Suprapubic skin (tissue), 4 donors: ENCODE data around the gene PDE4D. TPM values are rescaled to one million over a fixed set of nuclear protein-coding genes. Genes with fewer than 3 reads are reported as not detected.
"Not testable (repeated sequence)": the region's sequence is repeated elsewhere in the genome, so short reads cannot be mapped to it uniquely, and the experiment has no call there.

Experiments used
- DNase-seq, 2 donors: peaks; one replicate each; pipeline ENCODE4 v3.0.0-alpha.2; 2019; ENCODE audit warnings: low spot score in 2 of 2
- H3K27ac ChIP-seq: fragments of 200-600 bp; sonication (generic); one replicate; pipeline ENCODE4 v1.5.1; 2019
- H3K27me3 ChIP-seq: fragments of 200-600 bp; sonication (generic); one replicate; pipeline ENCODE4 v1.5.1; 2019
- H3K36me3 ChIP-seq: fragments of 200-600 bp; sonication (generic); one replicate; pipeline ENCODE4 v1.5.1; 2019
- H3K4me1 ChIP-seq: fragments of 200-600 bp; sonication (generic); one replicate; pipeline ENCODE4 v1.5.1; 2019
- H3K4me3 ChIP-seq: fragments of 200-600 bp; sonication (generic); one replicate; pipeline ENCODE4 v1.5.1; 2019; ENCODE audit warnings: mild to moderate bottlenecking
- H3K9me3 ChIP-seq: fragments of 200-600 bp; sonication (generic); one replicate; pipeline ENCODE4 v1.5.1; 2019
- CTCF ChIP-seq, 2 donors: fragments of 200-600 bp in 1 of 2; fragments of 450-650 bp in 1 of 2; sonication (generic) in 1 of 2; IDR thresholded peaks; one replicate each; pipeline ENCODE4 v1.5.1; 2016 to 2019; ENCODE audit warnings: antibody characterized with exemption in 2 of 2, mild to moderate bottlenecking in 1 of 2, moderate library complexity in 1 of 2
- EP300 ChIP-seq: sonication (generic); formaldehyde crosslinking; IDR thresholded peaks from one replicate; pipeline ENCODE4 v1.6.1; 2017; ENCODE audit warnings: antibody characterized with exemption
- POLR2A ChIP-seq, 2 donors: fragments of 450-650 bp; IDR thresholded peaks; one replicate each; pipeline ENCODE4 v1.6.1; 2017; ENCODE audit warnings: antibody characterized with exemption in 2 of 2, mild to moderate bottlenecking in 2 of 2, moderate library complexity in 2 of 2
- POLR2AphosphoS5 ChIP-seq, 3 donors: sonication (generic); formaldehyde crosslinking; IDR thresholded peaks; one replicate each; pipeline ENCODE4 v1.6.1; 2017; ENCODE audit warnings: antibody characterized with exemption in 3 of 3
- WGBS: methylation state at CpG from one replicate; pipeline ENCODE4 v1.1.5; 2018; 5-methylcytosine and 5-hydroxymethylcytosine counted together
- total RNA-seq, 4 donors: library from RNA; depleted of rRNA; stranded (reverse); fragments of >200 nt; gene quantifications; one replicate each; pipeline ENCODE4 v1.1.0, GENCODE V29; 2016

The PDE4D gene
- total RNA-seq, 4 donors from 2014 or later = 26.8 to 57.2 (median 29.9) TPM

- WGBS = 27% methylated on average over 4 of the region's 4 CpGs
- Histone ChIP-seq H3K27ac (no peak overlapping the region), H3K27me3 (no peaks in the 10 kb centered on the region), H3K36me3 (no peaks in the 10 kb centered on the region), H3K4me3 (no peak overlapping the region), H3K4me1 (no peaks in the 10 kb centered on the region), H3K9me3 (no peaks in the 10 kb centered on the region)
- DNase-seq = no peak
- TF ChIP-seq POLR2A (IDR thresholded peaks at IDR 0.05) (no peak), CTCF (IDR thresholded peaks at IDR 0.05) (peak; percentile 62 to 66), EP300 (no peak), POLR2AphosphoS5 (IDR thresholded peaks at IDR 0.05) (no peak)
These were observed 220.0 kb downstream of the PDE4D start for GRCh38 chr5:59673438-59674058.

DNA sequence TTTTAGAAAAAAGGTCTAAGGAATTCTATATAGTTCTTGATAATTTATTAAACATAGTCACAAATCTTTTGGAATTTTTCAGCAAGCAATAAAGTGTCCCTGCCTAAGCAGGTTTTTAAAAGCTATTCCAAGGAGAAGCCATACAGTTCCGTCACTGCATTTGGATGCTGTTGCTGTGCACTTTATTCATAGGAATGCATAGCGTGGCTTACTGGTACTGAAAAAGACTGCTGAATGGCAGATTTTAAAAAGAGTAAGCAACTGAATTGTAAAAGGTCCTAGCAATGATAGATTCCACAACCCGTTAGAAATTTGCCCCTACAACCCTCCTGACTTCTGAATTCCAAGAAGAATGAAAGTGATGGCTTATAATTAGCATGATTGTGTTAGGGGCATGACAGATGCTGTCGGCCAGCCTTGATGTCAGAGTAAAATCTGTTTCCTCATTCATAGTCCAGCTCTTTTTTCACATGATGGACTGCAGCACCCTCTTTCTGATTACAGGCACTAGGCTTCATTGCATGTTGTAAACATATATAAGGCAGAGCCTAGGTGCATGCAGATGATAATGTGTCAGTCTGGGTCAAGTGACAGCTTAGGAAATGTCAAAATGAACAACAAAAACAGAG lies 227.0 kb downstream of the PDE4D start:
- Histone ChIP-seq H3K36me3 (no peaks in the 10 kb centered on the region), H3K27me3 (no peaks in the 10 kb centered on the region), H3K9me3 (no peaks in the 10 kb centered on the region), H3K4me1 (peaks cover 4% of the 10 kb centered on the region), H3K27ac (no peak overlapping the region), H3K4me3 (no peak overlapping the region)
- 83% methylated on average over 4 of the region's 4 CpGs for WGBS
- TF ChIP-seq POLR2A (IDR thresholded peaks at IDR 0.05) = no peak
- TF ChIP-seq POLR2AphosphoS5 (IDR thresholded peaks at IDR 0.05) = no peak
- no peak for TF ChIP-seq EP300
- no peak for TF ChIP-seq CTCF (IDR thresholded peaks at IDR 0.05)
- DNase-seq = no peak

DNA sequence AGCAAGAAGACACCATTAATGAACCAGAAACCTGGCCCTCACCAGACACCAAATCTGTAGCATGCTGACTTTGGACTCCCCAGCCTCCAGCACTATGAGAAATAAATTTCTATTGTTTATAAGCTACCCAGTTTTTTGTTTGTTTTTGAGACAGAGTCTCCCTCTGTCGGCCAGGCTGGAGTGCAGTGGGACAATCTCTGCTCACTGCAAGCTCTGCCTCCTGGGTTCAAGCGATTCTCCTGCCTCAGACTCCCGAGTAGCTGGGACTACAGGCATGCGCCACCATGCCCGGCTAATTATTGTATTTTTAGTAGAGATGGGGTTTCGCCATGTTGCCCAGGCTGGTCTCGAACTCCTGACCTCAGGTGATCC lies 227.7 kb downstream of the PDE4D start:
- H3K9me3 ChIP-seq, H3K4me3 ChIP-seq, DNase-seq, H3K27me3 ChIP-seq, H3K27ac ChIP-seq, H3K4me1 ChIP-seq, H3K36me3 ChIP-seq: not testable (repeated sequence)
- WGBS = 97% methylated on average over 7 of the region's 7 CpGs

DNA sequence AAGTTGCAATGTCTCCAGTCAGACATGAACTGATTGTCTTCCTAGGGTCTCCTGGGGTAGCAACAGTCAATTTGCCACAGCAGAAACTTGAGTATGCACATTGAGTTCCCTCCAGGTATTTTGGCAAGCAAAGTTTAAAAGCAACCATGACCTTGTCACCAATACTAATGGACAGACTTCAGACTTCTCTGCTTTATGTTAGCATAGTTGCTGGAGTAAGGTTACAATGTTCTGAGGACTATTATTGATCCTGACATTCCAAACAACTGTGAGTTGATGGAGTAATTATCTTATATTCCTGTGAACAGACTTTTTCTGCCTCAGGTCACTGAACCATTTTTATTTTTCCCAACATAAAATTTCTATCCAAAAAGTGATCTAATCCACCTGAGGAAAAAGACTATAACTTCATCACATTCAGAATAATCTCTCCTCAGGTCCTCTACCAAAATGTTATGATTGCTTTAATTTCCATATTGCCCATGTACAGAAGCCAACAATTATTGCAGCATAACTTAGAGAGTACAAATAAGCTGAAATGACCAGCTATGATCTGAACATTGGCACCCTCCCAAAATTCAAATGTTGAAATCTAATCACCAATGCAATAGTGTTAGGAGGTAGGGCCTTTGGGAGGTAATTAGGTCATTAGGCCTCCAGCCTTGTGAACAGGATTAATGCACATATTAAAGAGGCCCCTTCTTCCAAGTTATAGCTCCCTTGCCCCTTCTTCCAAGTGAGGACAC lies 228.3 kb downstream of the PDE4D start:
- Histone ChIP-seq H3K27ac (no peak overlapping the region), H3K4me3 (no peak overlapping the region), H3K9me3 (no peaks in the 10 kb centered on the region), H3K4me1 (peaks cover 8% of the 10 kb centered on the region), H3K27me3 (no peaks in the 10 kb centered on the region), H3K36me3 (no peaks in the 10 kb centered on the region)
- TF ChIP-seq CTCF (IDR thresholded peaks at IDR 0.05) (no peak), POLR2A (IDR thresholded peaks at IDR 0.05) (no peak), EP300 (no peak), POLR2AphosphoS5 (IDR thresholded peaks at IDR 0.05) (no peak)
- DNase-seq = no peak

DNA sequence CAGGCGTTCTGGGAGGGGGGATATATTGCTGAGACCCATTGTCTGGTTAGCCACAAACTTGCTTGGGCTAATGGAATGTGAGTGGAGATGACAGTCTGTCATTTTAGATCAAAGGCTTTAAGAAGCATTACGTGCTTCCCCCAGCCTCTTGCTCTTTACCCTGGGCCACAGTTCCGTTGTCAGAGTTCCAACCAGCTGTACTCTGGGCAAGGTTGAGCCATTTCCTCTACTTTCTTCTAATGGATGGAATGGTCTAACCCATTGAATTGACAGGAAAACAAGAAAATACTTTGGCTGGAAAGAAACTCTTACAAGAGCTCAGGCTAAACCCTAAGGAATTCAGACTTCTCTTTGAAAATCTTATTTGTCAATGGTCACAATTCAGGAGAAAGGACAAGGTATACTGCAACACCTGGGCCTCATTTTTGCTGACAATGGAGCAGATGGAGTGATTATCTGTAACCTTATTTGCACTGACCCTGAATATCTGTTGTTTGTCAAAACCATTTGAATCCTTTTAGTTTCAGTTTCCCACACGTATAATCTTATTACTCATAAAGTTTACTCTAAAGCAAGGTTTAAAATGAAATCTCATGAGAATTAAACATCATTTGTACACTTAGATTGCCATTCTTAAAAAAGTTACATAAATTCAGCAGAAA lies 231.4 kb downstream of the PDE4D start:
- Histone ChIP-seq H3K27me3 (no peaks in the 10 kb centered on the region), H3K4me1 (peaks cover 8% of the 10 kb centered on the region), H3K4me3 (no peak overlapping the region), H3K36me3 (no peaks in the 10 kb centered on the region), H3K27ac (no peak overlapping the region), H3K9me3 (no peaks in the 10 kb centered on the region)
- TF ChIP-seq POLR2AphosphoS5 (IDR thresholded peaks at IDR 0.05) = no peak
- WGBS = 53% methylated on average over 4 of the region's 4 CpGs
- no peak for DNase-seq

GRCh38 chr5:59661311-59661710 lies 232.2 kb downstream of the PDE4D start:
- no peaks in the 10 kb centered on the region for H3K9me3 ChIP-seq
- no peaks in the 10 kb centered on the region for H3K27me3 ChIP-seq
- no peaks in the 10 kb centered on the region for H3K36me3 ChIP-seq
- H3K4me3 ChIP-seq = no peak overlapping the region
- no peak for TF ChIP-seq POLR2AphosphoS5 (IDR thresholded peaks at IDR 0.05)
- peaks cover 8% of the 10 kb centered on the region for H3K4me1 ChIP-seq
- DNase-seq = no peak
- WGBS = 79% methylated on average over 1 of the region's 1 CpG
- H3K27ac ChIP-seq = no peak overlapping the region
